Gastrocnemius medialis (tissue), 4 donors: ENCODE data around the gene RBMXL3. TPM values are rescaled to one million over a fixed set of nuclear protein-coding genes. Genes with fewer than 3 reads are reported as not detected.

Experiments
- ATAC-seq, 2 donors: fragments of 150-250 bp; one replicate each; pipeline ENCODE4 v1.9.1; 2016
- DNase-seq, 2 donors: peaks; one replicate each; pipeline ENCODE4 v3.0.0-alpha.2; 2019
- H3K27ac ChIP-seq, 4 donors: fragments of 200-600 bp; sonication (generic); 1 replicate in 1 of 4; 2 replicates in 3 of 4; pipeline ENCODE4 v1.5.1; 2016 to 2018; ENCODE audit warnings: mild to moderate bottlenecking in 2 of 4, moderate library complexity in 1 of 4
- H3K27me3 ChIP-seq, 3 donors: fragments of 200-600 bp; sonication (generic) in 2 of 3; 1 replicate in 1 of 3; 2 replicates in 2 of 3; pipeline versions ENCODE4 v1.5.1 to v1.6.0; 2016 to 2019; ENCODE audit warnings: mild to moderate bottlenecking in 1 of 3, moderate library complexity in 1 of 3
- H3K36me3 ChIP-seq, 2 donors: fragments of 200-600 bp; sonication (generic) in 1 of 2; one replicate each; pipeline ENCODE4 v1.5.1; 2017 to 2018
- H3K4me1 ChIP-seq, 2 donors: fragments of 200-600 bp; sonication (generic) in 1 of 2; one replicate each; pipeline ENCODE4 v1.5.1; 2016 to 2017; ENCODE audit warnings: mild to moderate bottlenecking in 2 of 2
- H3K4me3 ChIP-seq, 4 donors: fragments of 200-600 bp; sonication (generic) in 3 of 4; 1 replicate in 1 of 4; 2 replicates in 3 of 4; pipeline ENCODE4 v1.5.1; 2016 to 2019; ENCODE audit warnings: mild to moderate bottlenecking in 2 of 4
- H3K9me3 ChIP-seq, 3 donors: fragments of 200-600 bp; sonication (generic) in 2 of 3; 1 replicate in 1 of 3; 2 replicates in 2 of 3; pipeline ENCODE4 v1.5.1; 2016 to 2019
- POLR2A ChIP-seq, 2 donors: fragments of 450-650 bp; IDR thresholded peaks; one replicate each; pipeline ENCODE4 v1.6.1; 2017; ENCODE audit warnings: antibody characterized with exemption in 2 of 2, mild to moderate bottlenecking in 2 of 2, moderate library complexity in 2 of 2
- in situ Hi-C, 4 donors: fragments of 200-750 bp; cut with MboI; loops; one replicate each; pipeline versions ENCODE4 v1.15.0 to v1.8.0; 2017; ENCODE audit warnings: low sequenced_read_pairs in 4 of 4
- intact Hi-C: fragments of 100-400 bp; cut with DNase I; formaldehyde crosslinking; loops from one replicate; pipeline ENCODE4 v1.15.1; 2023; ENCODE audit warnings: low total_unique reads
- total RNA-seq, 4 donors: library from RNA; depleted of rRNA; stranded (reverse); fragments of >200 nt; gene quantifications; one replicate each; pipeline versions ENCODE4 v1.1.0 to v1.2.3, GENCODE V29; 2016
- TF ChIP-seq, protein P1 (sequence below), 5 experiments: fragments of 450-650 bp in 3 of 5; fragments of 200-600 bp in 2 of 5; sonication (generic) in 2 of 5; IDR thresholded peaks in 4 of 5; conservative IDR thresholded peaks in 1 of 5; 1 replicate in 4 of 5; 2 replicates in 1 of 5; pipeline ENCODE4 v1.5.1; 2016 to 2019; ENCODE audit warnings: antibody characterized with exemption in 5 of 5, mild to moderate bottlenecking in 3 of 5, moderate library complexity in 3 of 5

Gene RBMXL3
- total RNA-seq, 4 donors from 2014 or later, result not detected

DNA sequence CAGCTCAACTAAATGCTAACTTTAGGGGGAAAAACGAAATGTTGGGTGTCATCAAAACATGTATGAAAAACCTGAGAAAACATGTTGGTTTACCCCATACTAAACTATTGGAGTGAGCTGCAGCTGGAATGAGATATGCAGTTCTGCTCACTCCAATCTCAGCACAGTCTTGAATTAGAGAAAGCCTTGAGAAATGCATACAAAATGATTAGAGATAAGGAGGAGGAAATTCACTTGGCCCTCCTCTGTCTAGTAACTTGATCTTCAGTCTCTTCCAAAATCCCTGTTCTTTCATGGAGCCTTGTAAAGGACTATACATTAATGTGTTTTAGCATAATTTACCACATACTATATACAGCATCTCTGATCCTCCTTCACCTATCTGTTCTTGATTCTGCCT is 47.8 kb downstream of the RBMXL3 start:
- DNase-seq (no peak), ATAC-seq (no peak)
- intact Hi-C loops (no loop called here), in situ Hi-C loops (loop anchor here in 1 of 4 donors (25.0 kb wide), 1 partner anchor 100 kb away; no protein-coding TSS in a partner anchor)
- Histone ChIP-seq H3K9me3 (no peaks in the 10 kb centered on the region), H3K4me1 (no peaks in the 10 kb centered on the region), H3K27me3 (peaks cover 0 to 20% (median 18%) of the 10 kb centered on the region in 3 donors), H3K4me3 (no peak overlapping the region), H3K36me3 (no peaks in the 10 kb centered on the region), H3K27ac (no peak overlapping the region)
- TF ChIP-seq POLR2A (IDR thresholded peaks at IDR 0.05), result no peak
- TF ChIP-seq, protein P1, sequence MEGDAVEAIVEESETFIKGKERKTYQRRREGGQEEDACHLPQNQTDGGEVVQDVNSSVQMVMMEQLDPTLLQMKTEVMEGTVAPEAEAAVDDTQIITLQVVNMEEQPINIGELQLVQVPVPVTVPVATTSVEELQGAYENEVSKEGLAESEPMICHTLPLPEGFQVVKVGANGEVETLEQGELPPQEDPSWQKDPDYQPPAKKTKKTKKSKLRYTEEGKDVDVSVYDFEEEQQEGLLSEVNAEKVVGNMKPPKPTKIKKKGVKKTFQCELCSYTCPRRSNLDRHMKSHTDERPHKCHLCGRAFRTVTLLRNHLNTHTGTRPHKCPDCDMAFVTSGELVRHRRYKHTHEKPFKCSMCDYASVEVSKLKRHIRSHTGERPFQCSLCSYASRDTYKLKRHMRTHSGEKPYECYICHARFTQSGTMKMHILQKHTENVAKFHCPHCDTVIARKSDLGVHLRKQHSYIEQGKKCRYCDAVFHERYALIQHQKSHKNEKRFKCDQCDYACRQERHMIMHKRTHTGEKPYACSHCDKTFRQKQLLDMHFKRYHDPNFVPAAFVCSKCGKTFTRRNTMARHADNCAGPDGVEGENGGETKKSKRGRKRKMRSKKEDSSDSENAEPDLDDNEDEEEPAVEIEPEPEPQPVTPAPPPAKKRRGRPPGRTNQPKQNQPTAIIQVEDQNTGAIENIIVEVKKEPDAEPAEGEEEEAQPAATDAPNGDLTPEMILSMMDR (IDR thresholded peaks at IDR 0.05 in 4 of 5, conservative IDR thresholded peaks at IDR 0.05 in 1 of 5), result no peak

Other genes with a start within 250 kb of the RBMXL3 start
- under 1 TPM in 1 of 4 donors, not detected in 3; 0.31 TPM for gene IL13RA2, start 171.8 kb upstream of the RBMXL3 start, total RNA-seq
- under 1 TPM; 0.44 to 0.71 (median 0.47) TPM for gene LRCH2, start 44.7 kb downstream of the RBMXL3 start, total RNA-seq
- not detected for gene LUZP4, start 100.3 kb downstream of the RBMXL3 start, total RNA-seq